Brain microvascular endothelial cell (primary cell): ENCODE data around the gene TACC2.

ENCODE experiments used
- DNase-seq: peaks from one replicate; pipeline ENCODE4 v3.0.0-alpha.2; 2020
- H3K27ac ChIP-seq: fragments of 250-450 bp; sonication (Bioruptor Pico); 2 replicates; pipeline ENCODE4 v1.5.1; 2020; ENCODE audit warnings: mild to moderate bottlenecking, moderate library complexity
- H3K27me3 ChIP-seq: fragments of 250-450 bp; sonication (Bioruptor Pico); replicated peaks from 2 replicates; pipeline ENCODE4 v1.5.1; 2020; ENCODE audit warnings: mild to moderate bottlenecking
- H3K36me3 ChIP-seq: fragments of 250-450 bp; sonication (Bioruptor Pico); replicated peaks from 2 replicates; pipeline ENCODE4 v1.5.1; 2020; ENCODE audit warnings: mild to moderate bottlenecking
- H3K4me3 ChIP-seq: 2 replicates; pipeline ENCODE4 v1.5.1; 2011; ENCODE audit warnings: low read depth, mild to moderate bottlenecking, control low read depth, low read length, moderate library complexity
- in situ Hi-C: cut with HindIII; loops from 2 replicates; pipeline ENCODE4 v1.10.0; 2017; ENCODE audit warnings: low sequenced_read_pairs, low pct_ligation_motif_present
- TF ChIP-seq, protein P1 (sequence below): IDR thresholded peaks from 2 replicates; pipeline ENCODE4 v1.5.1; 2011; ENCODE audit warnings: low read depth, mild to moderate bottlenecking, moderate library complexity, low read length, control low read depth, inconsistent platforms; ENCODE audit errors: missing control alignments

TACC2 gene

DNA sequence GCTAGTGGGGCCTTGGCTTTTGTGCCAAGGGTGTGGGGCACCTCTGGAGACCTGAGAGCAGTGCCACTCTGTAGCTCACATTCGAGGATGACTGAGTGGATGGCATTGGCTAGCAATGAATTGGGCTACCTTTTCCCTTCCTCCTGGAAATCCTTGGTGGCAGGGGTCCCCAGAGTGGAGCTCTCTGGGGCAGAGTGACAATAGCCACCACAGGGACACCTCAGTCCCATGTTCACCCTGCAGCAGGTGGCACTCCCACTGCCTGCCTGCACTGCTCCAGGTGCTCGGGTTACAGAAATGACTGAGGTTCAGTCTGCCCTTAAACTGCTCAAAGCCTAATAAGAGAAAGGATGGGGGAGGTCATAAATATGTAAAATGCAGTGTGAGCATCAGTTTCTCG is 300.0 kb downstream of the TACC2 start:
- TF ChIP-seq, protein P1, sequence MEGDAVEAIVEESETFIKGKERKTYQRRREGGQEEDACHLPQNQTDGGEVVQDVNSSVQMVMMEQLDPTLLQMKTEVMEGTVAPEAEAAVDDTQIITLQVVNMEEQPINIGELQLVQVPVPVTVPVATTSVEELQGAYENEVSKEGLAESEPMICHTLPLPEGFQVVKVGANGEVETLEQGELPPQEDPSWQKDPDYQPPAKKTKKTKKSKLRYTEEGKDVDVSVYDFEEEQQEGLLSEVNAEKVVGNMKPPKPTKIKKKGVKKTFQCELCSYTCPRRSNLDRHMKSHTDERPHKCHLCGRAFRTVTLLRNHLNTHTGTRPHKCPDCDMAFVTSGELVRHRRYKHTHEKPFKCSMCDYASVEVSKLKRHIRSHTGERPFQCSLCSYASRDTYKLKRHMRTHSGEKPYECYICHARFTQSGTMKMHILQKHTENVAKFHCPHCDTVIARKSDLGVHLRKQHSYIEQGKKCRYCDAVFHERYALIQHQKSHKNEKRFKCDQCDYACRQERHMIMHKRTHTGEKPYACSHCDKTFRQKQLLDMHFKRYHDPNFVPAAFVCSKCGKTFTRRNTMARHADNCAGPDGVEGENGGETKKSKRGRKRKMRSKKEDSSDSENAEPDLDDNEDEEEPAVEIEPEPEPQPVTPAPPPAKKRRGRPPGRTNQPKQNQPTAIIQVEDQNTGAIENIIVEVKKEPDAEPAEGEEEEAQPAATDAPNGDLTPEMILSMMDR, result no peak
- in situ Hi-C loops, result loop anchor here (25.0 kb wide), 1 partner anchor 148 kb away; no protein-coding TSS in a partner anchor
- Histone ChIP-seq H3K4me3 (no peak overlapping the region), H3K27ac (no peak overlapping the region), H3K36me3 (no peaks in the 10 kb centered on the region), H3K27me3 (no peaks in the 10 kb centered on the region)
- DNase-seq, result no peak

DNA sequence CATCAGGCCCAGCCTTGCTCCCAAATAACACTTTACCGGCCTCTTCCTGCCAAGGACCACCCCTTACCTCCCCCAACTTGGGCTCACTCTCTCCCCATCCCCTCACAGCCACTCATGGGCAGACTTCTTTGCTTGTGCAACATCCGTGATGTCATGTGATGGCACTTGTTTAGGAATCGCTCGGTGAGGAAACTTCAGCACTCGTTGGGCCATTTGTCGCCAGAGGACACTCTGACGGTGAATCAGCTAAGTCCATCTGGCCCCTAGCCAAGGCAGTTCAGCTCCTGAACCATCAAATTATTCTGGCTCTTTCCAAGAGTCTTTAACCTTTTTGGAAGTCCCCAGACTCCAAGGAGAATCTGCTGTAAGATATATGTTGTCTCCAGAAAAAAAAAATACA is 301.4 kb downstream of the TACC2 start:
- H3K27me3 ChIP-seq, result no peaks in the 10 kb centered on the region
- in situ Hi-C loops, result loop anchor here (25.0 kb wide), 1 partner anchor 147 kb away; no protein-coding TSS in a partner anchor
- H3K27ac ChIP-seq, result no peak overlapping the region
- TF ChIP-seq, protein P1, result no peak
- no peak for DNase-seq
- H3K4me3 ChIP-seq, result no peak overlapping the region
- H3K36me3 ChIP-seq, result no peaks in the 10 kb centered on the region

DNA sequence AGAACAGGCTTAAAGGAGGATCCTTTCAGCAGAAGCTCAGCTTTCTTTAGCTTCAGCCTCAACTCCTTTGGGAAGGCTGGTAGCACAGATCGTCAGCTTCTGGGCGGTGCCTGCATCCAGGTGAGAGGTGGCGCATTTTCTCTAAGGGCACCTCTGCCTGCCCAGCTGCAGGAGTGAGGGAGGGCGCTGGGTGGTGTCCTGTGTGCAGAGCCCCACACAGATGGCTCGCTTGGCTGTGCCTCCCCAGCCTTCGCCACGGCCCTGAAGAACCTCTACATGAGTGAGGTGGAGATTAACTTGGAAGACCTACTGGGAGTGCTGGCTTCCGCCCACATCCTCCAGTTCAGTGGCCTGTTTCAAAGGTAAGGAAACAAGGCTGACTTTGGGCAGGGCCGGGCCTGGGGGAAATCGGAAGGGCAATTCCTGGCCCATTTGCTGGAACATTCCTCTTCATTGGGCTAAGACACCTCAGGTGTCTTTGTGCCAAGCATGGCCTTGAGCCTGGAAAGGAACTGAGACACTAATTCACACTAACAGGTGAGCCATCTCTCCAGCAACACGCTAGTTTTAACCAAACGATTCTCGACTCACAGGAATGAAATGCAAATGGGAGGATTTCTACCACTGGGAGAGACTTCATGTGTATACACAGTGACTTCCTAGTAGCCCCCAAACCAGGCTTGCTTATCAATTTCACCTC is 302.0 kb downstream of the TACC2 start:
- no peaks in the 10 kb centered on the region for H3K36me3 ChIP-seq
- DNase-seq, result no peak
- in situ Hi-C loops, result loop anchor here (25.0 kb wide), 1 partner anchor 146 kb away; no protein-coding TSS in a partner anchor
- TF ChIP-seq, protein P1, result no peak
- H3K27ac ChIP-seq, result no peak overlapping the region
- no peak overlapping the region for H3K4me3 ChIP-seq
- H3K27me3 ChIP-seq, result no peaks in the 10 kb centered on the region

DNA sequence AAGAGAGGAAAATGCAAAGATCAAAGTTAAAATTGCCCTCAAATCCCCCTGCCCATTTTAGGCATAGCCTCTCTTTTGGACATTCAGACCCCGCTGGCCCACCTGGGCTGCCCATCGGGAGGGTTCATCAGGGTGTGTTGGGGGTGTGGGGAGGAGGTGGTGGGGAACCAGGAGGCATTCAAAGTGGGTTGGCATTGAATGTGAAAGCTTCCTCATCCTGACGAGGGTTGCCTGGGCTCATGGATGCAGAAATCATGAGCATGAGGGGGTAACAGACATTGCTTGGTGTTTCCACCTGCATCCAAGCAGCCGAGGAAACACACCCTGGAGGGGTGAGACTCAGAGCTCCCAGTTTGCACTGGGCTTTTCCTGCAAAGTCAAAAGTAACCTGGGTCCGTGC is 302.8 kb downstream of the TACC2 start:
- Histone ChIP-seq H3K4me3 (no peak overlapping the region), H3K27me3 (no peaks in the 10 kb centered on the region), H3K36me3 (no peaks in the 10 kb centered on the region), H3K27ac (no peak overlapping the region)
- DNase-seq, result no peak
- in situ Hi-C loops, result loop anchor here (25.0 kb wide), 1 partner anchor 146 kb away; no protein-coding TSS in a partner anchor
- TF ChIP-seq, protein P1, result no peak

DNA sequence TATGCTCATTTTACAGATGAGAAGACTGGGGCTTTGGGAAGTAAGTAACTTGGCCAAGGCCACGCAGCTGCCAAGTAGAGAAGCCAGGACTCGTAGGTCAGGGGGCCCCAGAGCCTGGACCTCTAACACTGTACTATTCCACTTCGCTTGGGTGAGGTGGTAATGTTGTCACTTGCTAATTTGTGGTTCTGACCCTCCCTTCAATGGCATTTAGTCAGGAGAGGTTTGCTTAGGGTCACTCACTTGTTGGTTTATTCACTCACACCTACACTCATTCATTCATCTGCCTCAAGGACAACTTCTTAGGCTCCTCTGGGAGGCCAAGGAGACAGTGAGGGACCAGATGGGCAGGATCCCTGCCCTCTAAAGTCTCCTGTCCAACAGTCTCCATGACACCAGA is 303.4 kb downstream of the TACC2 start:
- H3K4me3 ChIP-seq, result no peak overlapping the region
- no peak overlapping the region for H3K27ac ChIP-seq
- TF ChIP-seq, protein P1, result no peak
- H3K27me3 ChIP-seq, result no peaks in the 10 kb centered on the region
- no peak for DNase-seq
- in situ Hi-C loops, result loop anchor here (25.0 kb wide), 1 partner anchor 145 kb away; no protein-coding TSS in a partner anchor
- H3K36me3 ChIP-seq, result no peaks in the 10 kb centered on the region
